Endothelial cell of umbilical vein (primary cell): ENCODE results near the gene IFITM5.

ENCODE experiments used
- CTCF ChIP-seq, 2 donors: IDR thresholded peaks; 1 replicate in 1 of 2; 2 replicates in 1 of 2; pipeline ENCODE4 v1.5.1; 2011; ENCODE audit warnings: low read length in 2 of 2, mild to moderate bottlenecking in 2 of 2, moderate library complexity in 2 of 2, control low read depth in 1 of 2, inconsistent platforms in 1 of 2, low read depth in 1 of 2; ENCODE audit not compliant: insufficient read depth in 1 of 2; ENCODE audit errors: extremely low read depth in 1 of 2
- EZH2 ChIP-seq: IDR thresholded peaks from 2 replicates; pipeline ENCODE4 v1.6.1; 2012; ENCODE audit warnings: borderline replicate concordance, low read depth, mild to moderate bottlenecking, moderate library complexity, low read length, inconsistent platforms; ENCODE audit not compliant: severe bottlenecking
- POLR2A ChIP-seq: IDR thresholded peaks from 2 replicates; pipeline ENCODE4 v1.6.1; 2012; ENCODE audit warnings: low read depth, mild to moderate bottlenecking, control low read depth, low read length
- POLR2AphosphoS5 ChIP-seq: IDR thresholded peaks from 2 replicates; pipeline ENCODE4 v1.6.1; 2012; ENCODE audit warnings: low read depth, mild to moderate bottlenecking, control low read depth, low read length, moderate library complexity; ENCODE audit not compliant: insufficient read depth

GRCh38 chr11:315516-315994 is 16.2 kb upstream of the IFITM5 start:
- no peak for TF ChIP-seq CTCF (IDR thresholded peaks at IDR 0.05; ENCODE audit: extremely low read depth in 1 of 2, insufficient read depth in 1 of 2, low read depth in 1 of 2, low read length in 2 of 2)
- no peak for TF ChIP-seq POLR2A
- no peak for TF ChIP-seq EZH2
- no peak for TF ChIP-seq POLR2AphosphoS5
